NK-92 (cell line): Measurements from ENCODE around the gene C3orf49.

Experiments
- DNase-seq: peaks from one replicate; lab custom pipeline; 2025; ENCODE audit not compliant: unreplicated experiment; lab: John Stamatoyannopoulos, UW

The C3orf49 gene

DNA sequence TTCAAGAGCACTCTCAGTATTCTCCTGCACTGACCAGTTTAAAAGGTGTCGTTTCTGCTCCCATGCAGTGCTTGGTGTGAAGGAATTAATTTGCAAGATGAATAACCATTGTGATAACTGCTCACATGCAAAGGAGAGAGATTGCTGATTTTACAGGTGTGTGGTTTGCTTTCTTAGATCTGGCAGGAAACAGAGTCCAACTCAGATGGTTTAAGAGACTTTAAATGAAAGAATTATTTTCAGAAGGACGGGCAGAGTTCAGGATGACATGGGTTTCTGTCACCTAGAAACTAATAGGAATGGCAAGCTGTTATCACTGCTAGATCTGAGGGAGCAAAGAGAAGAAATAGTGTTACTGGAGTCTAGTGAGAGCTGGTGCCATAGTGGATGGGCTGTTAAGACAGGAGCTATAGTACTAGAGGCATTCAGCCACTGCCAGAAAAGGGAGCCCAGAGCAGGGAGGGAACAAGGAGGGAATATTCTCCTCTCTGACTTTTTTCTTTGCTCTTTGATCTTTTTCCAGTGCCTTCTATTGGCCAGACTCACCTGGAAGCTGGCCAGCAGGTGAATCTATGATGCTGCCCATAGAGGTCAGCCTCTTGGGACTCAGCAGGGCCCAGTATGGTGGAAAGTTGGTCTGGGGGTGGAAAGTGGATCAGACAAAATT lies 59.4 kb downstream of the C3orf49 start:
- DNase-seq = no peak

DNA sequence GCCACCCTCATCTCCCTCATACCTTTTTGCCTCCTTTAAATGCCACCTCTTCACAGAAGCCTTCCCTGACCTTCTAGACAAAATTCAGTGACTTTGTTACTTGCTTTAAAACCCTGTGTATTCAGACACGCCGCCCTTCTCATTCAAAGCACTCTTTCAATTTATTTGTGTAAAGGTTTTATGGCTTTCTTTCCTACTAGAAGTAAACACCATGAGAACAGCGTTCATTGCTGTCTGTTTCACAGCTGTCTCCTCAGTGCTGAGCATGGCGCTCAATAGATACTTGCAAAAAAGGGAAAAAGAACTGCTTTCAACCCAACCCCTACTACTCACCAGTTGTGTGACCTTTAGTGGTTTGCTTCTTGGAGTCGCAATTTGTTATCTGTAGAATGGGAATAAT lies 61.6 kb downstream of the C3orf49 start:
- no peak for DNase-seq

DNA sequence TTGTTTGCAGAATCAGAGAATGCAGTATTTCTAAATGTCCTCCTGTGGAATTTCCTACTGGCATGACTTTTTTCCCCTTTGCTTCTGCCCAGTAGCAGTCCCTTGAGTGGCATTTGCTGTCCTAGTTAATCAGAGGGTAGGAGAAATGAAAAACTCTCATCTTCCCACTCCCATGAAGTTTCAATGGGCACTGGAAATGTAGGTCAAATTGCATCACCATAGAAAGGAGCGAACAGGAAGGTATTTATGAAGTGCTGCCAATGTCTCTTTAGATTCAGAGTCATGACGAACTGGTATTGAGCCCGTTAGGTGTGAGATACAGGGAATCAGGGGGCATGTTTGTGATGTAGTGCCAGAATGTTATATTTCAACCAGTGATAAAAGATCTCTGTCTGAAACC lies 67.8 kb downstream of the C3orf49 start:
- DNase-seq = no peak

DNA sequence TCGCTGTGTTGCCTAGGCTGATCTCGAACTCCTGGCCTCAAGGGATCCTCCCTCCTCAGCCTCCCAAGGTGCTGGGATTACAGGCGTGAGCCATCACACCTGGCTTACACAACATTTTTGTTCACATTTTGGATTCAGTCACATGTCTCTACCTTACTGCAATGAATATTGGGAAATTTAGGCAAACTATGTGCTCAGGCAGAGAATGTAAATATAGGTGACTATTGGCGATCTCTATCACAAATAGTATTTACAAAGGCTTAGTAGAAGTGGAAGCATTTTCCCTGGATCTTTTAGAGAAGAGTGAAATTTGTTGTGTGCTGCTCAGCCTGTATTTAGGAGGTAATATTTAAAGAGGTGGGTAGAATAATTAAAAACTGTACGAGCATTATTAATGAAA lies 72.4 kb downstream of the C3orf49 start:
- DNase-seq = no peak

DNA sequence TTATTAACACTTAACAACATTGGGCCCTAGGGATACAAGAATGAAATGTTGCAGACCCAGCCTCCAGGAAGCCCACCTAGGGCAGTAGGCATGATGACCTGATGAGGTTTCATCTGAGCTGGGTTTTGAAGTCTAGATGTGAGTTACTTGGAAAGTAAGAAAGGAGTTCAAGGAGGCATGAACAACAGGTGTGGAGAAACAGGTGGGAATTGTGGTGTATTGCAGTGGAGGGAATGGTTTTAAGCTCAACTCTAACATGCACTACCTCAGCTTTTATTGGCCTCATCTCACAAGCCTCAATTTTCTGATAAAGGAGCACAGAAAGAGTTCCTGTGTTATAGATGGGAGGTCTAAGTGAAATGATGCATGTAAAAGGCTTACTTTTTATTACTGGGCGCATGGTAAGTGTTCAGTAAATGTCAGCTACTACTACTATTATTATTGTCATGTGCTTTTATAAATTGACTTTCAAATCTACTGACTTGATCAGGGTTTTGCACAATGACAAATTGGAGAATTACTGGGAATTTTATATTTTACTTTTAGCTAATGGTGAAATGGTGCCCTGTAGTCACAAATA lies 73.8 kb downstream of the C3orf49 start:
- no peak for DNase-seq

DNA sequence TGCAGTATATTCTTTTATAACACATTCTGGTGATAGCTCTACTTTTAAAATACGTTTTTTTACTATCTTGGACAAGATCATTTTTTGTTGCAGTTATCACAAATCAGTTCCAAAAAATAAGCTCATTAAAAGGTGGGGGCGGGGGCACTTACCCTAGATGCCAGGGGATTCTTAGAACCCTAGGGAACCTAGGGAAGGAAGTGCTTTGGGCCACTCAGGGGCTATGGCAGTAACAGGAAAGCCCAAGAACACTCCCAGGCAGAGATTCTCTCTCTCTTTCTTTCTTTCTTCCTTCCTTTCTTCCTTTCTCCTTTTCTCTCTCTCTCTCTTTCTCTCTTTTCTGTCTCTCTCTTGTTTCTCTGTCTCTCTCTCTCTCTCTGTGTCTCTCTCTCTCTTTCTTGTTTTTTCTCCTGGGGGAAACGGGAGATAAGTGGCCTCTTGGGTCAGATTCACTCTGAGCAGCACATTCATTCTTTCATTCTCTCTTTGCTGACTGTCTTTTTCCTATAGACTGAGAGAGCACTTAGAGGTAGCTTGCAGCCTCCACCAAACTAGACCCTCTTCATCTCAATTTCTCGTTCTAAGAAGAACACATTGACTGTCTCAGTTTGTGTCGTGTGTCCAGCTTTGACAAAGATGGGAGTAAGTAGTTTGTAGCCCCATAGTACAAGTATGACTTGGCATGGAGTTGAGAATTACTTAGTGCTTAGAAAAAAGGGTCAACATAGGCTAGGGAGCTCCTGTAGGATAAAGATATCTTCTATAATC lies 76.5 kb downstream of the C3orf49 start:
- DNase-seq = no peak

DNA sequence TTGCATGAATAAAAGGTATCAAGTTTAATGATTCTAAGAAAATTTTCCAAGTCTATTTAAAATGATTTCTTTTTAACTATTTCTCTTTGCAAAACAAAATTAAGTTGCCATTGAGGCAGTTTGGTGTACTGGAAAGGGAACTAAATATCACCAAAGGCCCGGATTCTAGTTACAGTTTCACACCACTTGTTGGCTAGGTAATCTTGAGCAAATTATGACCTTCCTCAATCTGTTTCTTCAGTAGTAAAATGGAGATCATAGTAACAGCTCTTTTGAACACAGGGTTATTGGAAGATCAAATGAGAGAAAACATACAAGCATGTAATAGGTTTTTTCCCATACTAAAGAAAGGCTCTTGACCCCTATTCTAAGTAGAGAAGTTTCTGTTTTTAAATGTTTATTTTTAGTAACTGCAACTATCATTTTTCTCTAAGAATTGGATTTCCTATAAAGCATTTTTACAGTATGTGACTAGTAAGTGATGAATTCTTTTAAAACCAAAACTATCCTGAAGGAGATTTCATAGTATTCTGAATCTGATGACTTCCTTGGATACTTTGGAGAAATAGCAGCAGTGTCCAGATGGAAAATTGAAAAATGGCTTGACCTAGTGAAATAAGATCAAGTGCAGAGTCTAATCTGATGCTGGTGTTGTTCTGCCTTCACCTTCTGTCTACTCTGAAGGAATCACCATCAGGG lies 77.4 kb downstream of the C3orf49 start:
- DNase-seq = no peak
